Stimulated activated CD4-positive, alpha-beta T cell treated with anti-CD3 and anti-CD28 coated beads, Interleukin-15, amount 100 ng/mL, for 1 hour (primary cell): ENCODE measurements around the gene TAL2.

Source experiments
- DNase-seq, 2 donors: peaks; one replicate each; pipeline ENCODE4 v3.0.0-alpha.2; 2020; ENCODE audit warnings: low read depth in 1 of 2, low spot score in 1 of 2

Gene TAL2

DNA sequence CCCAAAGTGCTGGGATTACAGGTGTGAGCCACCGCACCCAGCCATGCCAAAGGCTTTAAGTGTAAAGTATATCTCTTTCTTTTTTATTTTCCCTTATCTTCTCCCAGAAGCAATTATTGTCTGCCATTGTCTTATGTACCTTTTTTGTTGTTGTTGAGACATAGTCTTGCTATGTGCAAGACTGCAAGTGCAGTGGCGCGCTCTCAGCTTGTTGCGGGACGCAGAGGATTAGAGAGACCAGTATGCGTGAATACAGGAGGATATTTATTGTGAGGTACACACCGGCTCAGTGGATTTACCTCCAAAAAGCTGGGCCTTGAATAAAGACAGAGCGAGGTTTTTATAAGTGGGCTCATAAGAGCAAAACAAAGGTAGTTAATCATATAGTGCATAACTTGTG is 43.9 kb downstream of the TAL2 start:
- DNase-seq: no peak

DNA sequence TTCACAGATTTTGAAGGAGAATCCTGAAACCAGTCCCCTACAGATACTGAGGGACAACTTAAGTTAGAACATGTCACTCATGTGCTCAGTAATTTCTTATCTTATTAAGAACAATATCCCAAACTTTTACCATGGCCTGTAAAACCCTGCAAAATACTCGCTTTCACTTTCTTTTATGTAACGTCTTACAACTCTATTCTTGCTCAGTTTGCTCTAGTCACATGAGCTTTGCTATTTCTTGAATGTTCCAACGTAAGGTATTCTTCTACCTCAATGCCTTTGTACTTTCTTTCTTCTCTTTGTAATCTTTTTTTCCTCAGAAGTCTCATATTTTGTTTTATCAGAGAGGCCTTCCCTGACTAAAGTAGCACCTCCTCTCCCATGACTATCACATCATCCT is 46.1 kb downstream of the TAL2 start:
- DNase-seq: no peak

DNA sequence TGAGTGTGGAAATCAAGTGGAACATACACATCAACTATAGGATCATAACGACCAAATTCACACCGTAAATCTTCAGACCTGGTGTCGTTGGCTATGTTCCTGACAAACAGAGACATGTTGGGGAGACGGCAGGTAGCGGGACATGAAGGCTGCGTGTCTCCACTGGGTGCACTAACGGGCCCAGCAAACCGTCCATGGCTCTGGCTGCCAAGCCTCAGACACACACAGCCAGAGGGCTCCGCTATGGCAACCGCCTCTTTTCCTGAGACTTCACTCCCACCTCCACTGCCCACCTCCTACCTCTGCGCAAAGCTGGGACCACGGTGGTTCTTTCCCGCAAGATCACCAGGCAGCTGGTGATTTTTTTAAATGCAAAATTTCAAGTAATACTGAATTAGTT is 48.4 kb downstream of the TAL2 start:
- no peak for DNase-seq

DNA sequence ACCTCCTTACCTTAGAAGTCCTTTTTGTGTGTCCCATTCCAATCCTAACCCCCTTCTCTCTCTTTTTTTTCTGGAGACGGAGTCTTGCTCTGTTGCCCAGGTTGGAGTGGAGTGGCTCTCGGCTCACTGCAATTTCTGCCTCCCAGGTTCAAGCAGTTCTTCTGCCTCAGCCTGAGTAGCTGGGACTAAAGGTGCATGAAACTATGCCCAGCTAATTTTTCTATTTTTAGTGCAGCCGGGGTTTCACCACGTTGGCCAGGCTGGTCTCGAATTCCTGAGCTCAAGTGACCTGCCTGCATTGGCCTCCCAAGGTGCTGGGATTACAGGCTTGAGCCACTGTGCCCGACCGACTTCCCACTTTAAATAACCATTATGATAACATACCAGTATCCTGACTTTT is 49.6 kb downstream of the TAL2 start:
- no peak for DNase-seq

GRCh38 chr9:105712297-105712696 is 50.0 kb downstream of the TAL2 start:
- no peak for DNase-seq
